A549 treated with ZK216348 at 1 μM for 4 hours (cell line): ENCODE measurements around the gene IGFBP3. TPM values are rescaled to one million over a fixed set of nuclear protein-coding genes. Genes with fewer than 3 reads are reported as not detected.

Experiments
- total RNA-seq: library from RNA; stranded (reverse); fragments of 200-300 nt; extraction: Qiagen RNA extraction; gene quantifications from 5 replicates; pipeline ENCODE4 v1.2.3, GENCODE V29; 2022; ENCODE audit warnings: low read depth

Gene IGFBP3
- total RNA-seq = 118 to 250 TPM (median 181 TPM) in 5 replicates

DNA sequence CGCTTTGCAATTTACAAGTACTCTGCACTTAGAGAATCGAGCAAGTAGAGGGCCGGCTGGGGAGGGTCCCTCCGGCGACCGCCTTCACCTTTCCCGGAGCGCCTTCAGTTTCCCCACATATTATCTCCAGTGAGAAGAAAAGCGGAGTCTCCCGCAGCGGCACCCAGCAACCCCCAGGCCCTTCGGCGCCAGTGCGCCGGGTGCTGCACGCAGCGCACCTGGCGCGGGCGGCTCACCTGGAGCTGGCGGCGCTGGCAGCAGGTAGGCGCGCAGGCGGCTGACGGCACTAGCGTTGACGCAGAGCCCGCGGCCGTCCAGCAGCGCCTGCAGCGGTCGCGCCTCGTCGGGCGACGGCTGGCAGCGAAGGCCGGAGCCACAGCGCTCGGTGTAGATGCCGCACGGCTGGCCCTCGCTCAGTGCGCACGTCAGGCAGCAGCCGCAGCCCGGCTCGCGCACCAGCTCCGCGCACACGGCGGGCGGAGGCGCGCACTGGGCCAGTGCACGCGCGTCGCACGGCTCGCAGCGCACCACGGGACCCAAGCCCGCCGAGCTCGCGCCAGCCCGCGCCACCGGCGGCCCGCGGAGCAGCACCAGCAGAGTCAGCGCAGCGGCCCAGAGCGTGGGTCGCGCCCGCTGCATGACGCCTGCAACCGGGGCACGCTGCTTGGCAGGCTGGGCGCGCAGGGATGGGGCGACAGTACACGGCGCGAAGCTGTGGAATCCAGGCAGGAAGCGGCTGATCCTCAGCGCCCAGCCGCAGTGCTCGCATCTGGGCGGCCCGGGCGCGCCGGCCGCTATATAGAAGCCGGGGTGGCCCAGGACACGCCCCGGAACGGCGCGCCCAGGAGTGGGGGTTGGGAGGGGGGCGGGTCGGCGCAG is at the start of gene IGFBP3:
TSS of gene IGFBP3 (minus strand) at position 771 of the 879 bp plus-strand sequence. CDS start at position 639, 132 bp downstream.

GRCh38 chr7:45888185-45888992 is 32.7 kb downstream of the IGFBP3 start, which contains the start of gene IGFBP1:
Gene IGFBP1 (plus strand): TSS chr7:45888488. CDS start chr7:45888653, 165 bp downstream.

GRCh38 chr7:45873035-45873354 is 48.1 kb downstream of the IGFBP3 start, which contains the start of gene CCDC201:
Gene CCDC201 (minus strand): TSS chr7:45873082. CDS start chr7:45873007, 75 bp downstream.

Other genes starting within 250 kb of the IGFBP3 start
- not detected in 5 replicates for gene CCDC201, start 48.2 kb downstream of the IGFBP3 start, total RNA-seq
- gene IGFBP1, start 32.8 kb downstream of the IGFBP3 start, total RNA-seq = 28.6 to 49.0 TPM (median 45.4 TPM) in 5 replicates